Gastrocnemius medialis (tissue), 4 donors: ENCODE data around the gene DCUN1D3. TPM values are rescaled to one million over a fixed set of nuclear protein-coding genes. Genes with fewer than 3 reads are reported as not detected.

Experiments used
- ATAC-seq, 2 donors: fragments of 150-250 bp; one replicate each; pipeline ENCODE4 v1.9.1; 2016
- DNase-seq, 2 donors: peaks; one replicate each; pipeline ENCODE4 v3.0.0-alpha.2; 2019
- H3K27ac ChIP-seq, 4 donors: fragments of 200-600 bp; sonication (generic); 1 replicate in 1 of 4; 2 replicates in 3 of 4; pipeline ENCODE4 v1.5.1; 2016 to 2018; ENCODE audit warnings: mild to moderate bottlenecking in 2 of 4, moderate library complexity in 1 of 4
- H3K27me3 ChIP-seq, 3 donors: fragments of 200-600 bp; sonication (generic) in 2 of 3; 1 replicate in 1 of 3; 2 replicates in 2 of 3; pipeline versions ENCODE4 v1.5.1 to v1.6.0; 2016 to 2019; ENCODE audit warnings: mild to moderate bottlenecking in 1 of 3, moderate library complexity in 1 of 3
- H3K36me3 ChIP-seq, 2 donors: fragments of 200-600 bp; sonication (generic) in 1 of 2; one replicate each; pipeline ENCODE4 v1.5.1; 2017 to 2018
- H3K4me1 ChIP-seq, 2 donors: fragments of 200-600 bp; sonication (generic) in 1 of 2; one replicate each; pipeline ENCODE4 v1.5.1; 2016 to 2017; ENCODE audit warnings: mild to moderate bottlenecking in 2 of 2
- H3K4me3 ChIP-seq, 4 donors: fragments of 200-600 bp; sonication (generic) in 3 of 4; 1 replicate in 1 of 4; 2 replicates in 3 of 4; pipeline ENCODE4 v1.5.1; 2016 to 2019; ENCODE audit warnings: mild to moderate bottlenecking in 2 of 4
- H3K9me3 ChIP-seq, 3 donors: fragments of 200-600 bp; sonication (generic) in 2 of 3; 1 replicate in 1 of 3; 2 replicates in 2 of 3; pipeline ENCODE4 v1.5.1; 2016 to 2019
- POLR2A ChIP-seq, 2 donors: fragments of 450-650 bp; IDR thresholded peaks; one replicate each; pipeline ENCODE4 v1.6.1; 2017; ENCODE audit warnings: antibody characterized with exemption in 2 of 2, mild to moderate bottlenecking in 2 of 2, moderate library complexity in 2 of 2
- in situ Hi-C, 4 donors: fragments of 200-750 bp; cut with MboI; loops; one replicate each; pipeline versions ENCODE4 v1.15.0 to v1.8.0; 2017; ENCODE audit warnings: low sequenced_read_pairs in 4 of 4
- intact Hi-C: fragments of 100-400 bp; cut with DNase I; formaldehyde crosslinking; loops from one replicate; pipeline ENCODE4 v1.15.1; 2023; ENCODE audit warnings: low total_unique reads
- total RNA-seq, 4 donors: library from RNA; depleted of rRNA; stranded (reverse); fragments of >200 nt; gene quantifications; one replicate each; pipeline versions ENCODE4 v1.1.0 to v1.2.3, GENCODE V29; 2016
- TF ChIP-seq, protein P1 (sequence below), 5 experiments: fragments of 450-650 bp in 3 of 5; fragments of 200-600 bp in 2 of 5; sonication (generic) in 2 of 5; IDR thresholded peaks in 4 of 5; conservative IDR thresholded peaks in 1 of 5; 1 replicate in 4 of 5; 2 replicates in 1 of 5; pipeline ENCODE4 v1.5.1; 2016 to 2019; ENCODE audit warnings: antibody characterized with exemption in 5 of 5, mild to moderate bottlenecking in 3 of 5, moderate library complexity in 3 of 5

Gene DCUN1D3
- total RNA-seq, 4 donors from 2014 or later, result 7.6 to 10.5 (median 8.3) TPM

DNA sequence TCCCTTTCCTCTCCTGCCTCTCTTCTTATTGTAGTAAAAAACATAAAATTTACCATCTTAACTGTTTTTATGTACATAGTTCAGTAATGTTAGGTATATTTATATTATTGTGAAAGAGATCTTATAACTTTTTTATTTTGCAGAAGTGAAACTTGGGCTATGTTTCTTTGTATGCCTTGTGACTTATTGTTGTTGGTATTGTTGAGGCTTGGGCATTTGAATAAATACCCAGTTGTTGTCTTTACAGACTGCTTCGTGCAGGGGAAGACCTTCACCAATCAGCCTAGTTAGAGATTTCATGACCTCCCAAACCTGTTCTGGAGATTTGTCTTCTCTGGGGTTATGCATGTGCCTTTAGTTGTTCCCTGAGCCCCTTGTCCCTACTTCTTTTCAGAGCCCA is 61.9 kb downstream of the DCUN1D3 start:
- no peak for TF ChIP-seq POLR2A (IDR thresholded peaks at IDR 0.05)
- TF ChIP-seq, protein P1, sequence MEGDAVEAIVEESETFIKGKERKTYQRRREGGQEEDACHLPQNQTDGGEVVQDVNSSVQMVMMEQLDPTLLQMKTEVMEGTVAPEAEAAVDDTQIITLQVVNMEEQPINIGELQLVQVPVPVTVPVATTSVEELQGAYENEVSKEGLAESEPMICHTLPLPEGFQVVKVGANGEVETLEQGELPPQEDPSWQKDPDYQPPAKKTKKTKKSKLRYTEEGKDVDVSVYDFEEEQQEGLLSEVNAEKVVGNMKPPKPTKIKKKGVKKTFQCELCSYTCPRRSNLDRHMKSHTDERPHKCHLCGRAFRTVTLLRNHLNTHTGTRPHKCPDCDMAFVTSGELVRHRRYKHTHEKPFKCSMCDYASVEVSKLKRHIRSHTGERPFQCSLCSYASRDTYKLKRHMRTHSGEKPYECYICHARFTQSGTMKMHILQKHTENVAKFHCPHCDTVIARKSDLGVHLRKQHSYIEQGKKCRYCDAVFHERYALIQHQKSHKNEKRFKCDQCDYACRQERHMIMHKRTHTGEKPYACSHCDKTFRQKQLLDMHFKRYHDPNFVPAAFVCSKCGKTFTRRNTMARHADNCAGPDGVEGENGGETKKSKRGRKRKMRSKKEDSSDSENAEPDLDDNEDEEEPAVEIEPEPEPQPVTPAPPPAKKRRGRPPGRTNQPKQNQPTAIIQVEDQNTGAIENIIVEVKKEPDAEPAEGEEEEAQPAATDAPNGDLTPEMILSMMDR (IDR thresholded peaks at IDR 0.05 in 4 of 5, conservative IDR thresholded peaks at IDR 0.05 in 1 of 5), result no peak
- DNase-seq (no peak), ATAC-seq (no peak)
- Histone ChIP-seq H3K27me3 (no peaks in the 10 kb centered on the region), H3K4me3 (no peak overlapping the region), H3K27ac (no peak overlapping the region), H3K9me3 (no peaks in the 10 kb centered on the region), H3K36me3 (no peaks in the 10 kb centered on the region), H3K4me1 (no peaks in the 10 kb centered on the region)
- intact Hi-C loops (no loop called here), in situ Hi-C loops (no loop called here)

DNA sequence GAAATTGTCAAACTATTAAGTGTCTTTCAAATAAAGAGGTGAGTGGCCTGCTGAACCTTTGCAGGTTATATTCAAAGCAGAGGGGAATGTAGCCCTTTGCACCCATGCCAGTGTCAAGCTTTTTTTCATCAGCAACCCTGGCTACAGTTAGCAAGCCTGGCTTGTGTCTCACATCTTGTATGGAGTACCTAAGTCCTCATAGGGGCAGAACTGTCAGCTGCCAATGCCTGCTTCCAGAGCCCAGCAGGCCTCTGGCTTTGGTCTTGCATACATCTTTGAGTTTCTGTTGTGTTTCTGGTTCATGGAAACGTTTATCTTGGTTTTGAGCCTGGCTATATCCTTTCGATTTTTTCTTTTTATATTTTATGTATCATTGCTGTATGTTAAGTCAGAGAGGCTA is 67.1 kb downstream of the DCUN1D3 start:
- no peaks in the 10 kb centered on the region for H3K36me3 ChIP-seq
- no peaks in the 10 kb centered on the region for H3K27me3 ChIP-seq
- H3K27ac ChIP-seq, result no peak overlapping the region
- ATAC-seq (no peak), DNase-seq (no peak)
- intact Hi-C loops, result no loop called here
- H3K4me3 ChIP-seq, result no peak overlapping the region
- in situ Hi-C loops, result no loop called here
- no peak for TF ChIP-seq POLR2A (IDR thresholded peaks at IDR 0.05)
- no peaks in the 10 kb centered on the region for H3K4me1 ChIP-seq
- H3K9me3 ChIP-seq, result no peaks in the 10 kb centered on the region

DNA sequence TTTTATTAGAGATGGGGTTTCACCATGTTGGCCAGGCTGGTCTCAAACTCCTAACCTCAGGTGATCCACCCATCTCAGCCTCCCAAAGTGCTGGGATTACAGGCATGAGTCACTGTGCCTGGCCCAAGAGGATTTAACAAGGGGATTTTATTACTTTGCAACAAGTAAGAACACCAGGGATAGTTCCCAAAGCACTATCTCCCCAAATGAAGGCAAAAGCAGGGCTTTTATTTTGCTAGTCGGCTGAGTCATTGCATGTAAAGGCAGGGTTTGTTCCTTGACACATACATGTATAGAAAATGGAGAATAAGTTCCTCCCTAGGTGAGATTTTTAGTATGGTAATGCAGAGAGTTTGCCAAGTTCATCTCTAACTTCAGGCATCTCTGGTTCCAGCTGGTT is 69.8 kb downstream of the DCUN1D3 start:
- no peaks in the 10 kb centered on the region for H3K27me3 ChIP-seq
- H3K36me3 ChIP-seq, result no peaks in the 10 kb centered on the region
- H3K9me3 ChIP-seq, result no peaks in the 10 kb centered on the region
- in situ Hi-C loops, result no loop called here
- no peaks in the 10 kb centered on the region for H3K4me1 ChIP-seq
- TF ChIP-seq, protein P1 (IDR thresholded peaks at IDR 0.05 in 4 of 5, conservative IDR thresholded peaks at IDR 0.05 in 1 of 5), result no peak
- TF ChIP-seq POLR2A (IDR thresholded peaks at IDR 0.05), result no peak
- H3K27ac ChIP-seq, result no peak overlapping the region
- intact Hi-C loops, result no loop called here
- ATAC-seq (no peak), DNase-seq (no peak)
- no peak overlapping the region for H3K4me3 ChIP-seq

DNA sequence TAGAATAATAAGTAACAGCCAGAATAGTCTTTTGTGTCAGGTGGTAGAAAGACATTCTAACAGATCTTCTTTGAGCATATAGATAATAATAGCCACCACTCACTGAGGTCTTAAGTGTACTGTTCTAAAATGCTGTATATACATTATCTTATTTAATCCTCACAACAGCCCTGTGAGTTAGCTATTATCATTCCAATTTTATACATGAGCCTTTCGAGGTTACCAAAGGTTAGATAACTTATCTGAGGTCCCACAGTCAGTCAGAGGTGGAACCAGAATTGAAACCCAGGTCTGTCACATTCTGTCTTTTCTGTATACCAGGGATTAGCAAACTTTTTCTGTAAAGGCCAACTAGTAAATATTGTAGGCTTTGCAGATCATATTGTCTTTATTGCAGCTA is 70.6 kb downstream of the DCUN1D3 start:
- Histone ChIP-seq H3K27me3 (no peaks in the 10 kb centered on the region), H3K4me3 (no peak overlapping the region), H3K9me3 (no peaks in the 10 kb centered on the region), H3K36me3 (no peaks in the 10 kb centered on the region), H3K4me1 (no peaks in the 10 kb centered on the region), H3K27ac (no peak overlapping the region)
- DNase-seq (no peak), ATAC-seq (no peak)
- in situ Hi-C loops, result no loop called here
- TF ChIP-seq POLR2A (IDR thresholded peaks at IDR 0.05), result no peak
- TF ChIP-seq, protein P1 (IDR thresholded peaks at IDR 0.05 in 4 of 5, conservative IDR thresholded peaks at IDR 0.05 in 1 of 5), result no peak
- intact Hi-C loops, result no loop called here

DNA sequence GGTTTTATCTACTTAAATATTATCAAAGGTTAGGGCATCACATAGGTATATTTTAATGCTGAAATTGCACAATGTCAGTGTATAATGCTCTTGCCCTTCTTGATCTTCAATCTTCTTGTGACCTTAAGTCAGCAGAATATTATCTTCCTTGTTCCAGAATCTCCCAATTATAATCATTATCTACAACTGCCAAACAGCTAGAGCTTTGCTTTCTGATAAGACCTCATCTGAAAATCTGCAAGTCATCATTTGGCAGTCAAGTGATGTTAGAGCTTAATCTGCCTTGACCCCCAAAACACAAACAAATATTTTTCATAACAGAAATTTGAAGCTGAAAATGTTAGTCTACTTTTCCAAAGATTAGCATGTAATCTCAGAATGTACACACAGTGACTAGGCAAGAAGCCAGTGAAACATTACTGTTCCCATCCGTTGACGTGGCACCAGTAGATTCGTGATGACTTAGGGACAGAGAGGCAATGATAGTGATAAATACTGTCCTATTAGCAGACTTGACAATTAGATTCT is 74.1 kb downstream of the DCUN1D3 start:
- no peaks in the 10 kb centered on the region for H3K36me3 ChIP-seq
- intact Hi-C loops, result no loop called here
- TF ChIP-seq, protein P1 (IDR thresholded peaks at IDR 0.05 in 4 of 5, conservative IDR thresholded peaks at IDR 0.05 in 1 of 5), result no peak
- TF ChIP-seq POLR2A (IDR thresholded peaks at IDR 0.05), result no peak
- H3K4me1 ChIP-seq, result no peaks in the 10 kb centered on the region
- H3K9me3 ChIP-seq, result no peaks in the 10 kb centered on the region
- H3K27ac ChIP-seq, result no peak overlapping the region
- no peaks in the 10 kb centered on the region for H3K27me3 ChIP-seq
- in situ Hi-C loops, result no loop called here
- DNase-seq (no peak), ATAC-seq (no peak)
- no peak overlapping the region for H3K4me3 ChIP-seq
